ENCODE data around the gene GNAL. TPM values are rescaled to one million over a fixed set of nuclear protein-coding genes. Genes with fewer than 3 reads are reported as not detected.
A peak's percentile ranks its signal among the peaks of the same experiment; 100 is the strongest.
"Not testable (repeated sequence)": the region's sequence is repeated elsewhere in the genome, so short reads cannot be mapped to it uniquely, and the experiment has no call there.

GNAL gene
- total RNA-seq, 4 donors from 2014 or later, result 4.4 to 35.4 (median 9.1) TPM

GRCh38 chr18:11906926-11907874 lies 218.1 kb downstream of the GNAL start:
- H3K27me3 ChIP-seq, result no peaks in the 10 kb centered on the region
- TF ChIP-seq, protein P1, sequence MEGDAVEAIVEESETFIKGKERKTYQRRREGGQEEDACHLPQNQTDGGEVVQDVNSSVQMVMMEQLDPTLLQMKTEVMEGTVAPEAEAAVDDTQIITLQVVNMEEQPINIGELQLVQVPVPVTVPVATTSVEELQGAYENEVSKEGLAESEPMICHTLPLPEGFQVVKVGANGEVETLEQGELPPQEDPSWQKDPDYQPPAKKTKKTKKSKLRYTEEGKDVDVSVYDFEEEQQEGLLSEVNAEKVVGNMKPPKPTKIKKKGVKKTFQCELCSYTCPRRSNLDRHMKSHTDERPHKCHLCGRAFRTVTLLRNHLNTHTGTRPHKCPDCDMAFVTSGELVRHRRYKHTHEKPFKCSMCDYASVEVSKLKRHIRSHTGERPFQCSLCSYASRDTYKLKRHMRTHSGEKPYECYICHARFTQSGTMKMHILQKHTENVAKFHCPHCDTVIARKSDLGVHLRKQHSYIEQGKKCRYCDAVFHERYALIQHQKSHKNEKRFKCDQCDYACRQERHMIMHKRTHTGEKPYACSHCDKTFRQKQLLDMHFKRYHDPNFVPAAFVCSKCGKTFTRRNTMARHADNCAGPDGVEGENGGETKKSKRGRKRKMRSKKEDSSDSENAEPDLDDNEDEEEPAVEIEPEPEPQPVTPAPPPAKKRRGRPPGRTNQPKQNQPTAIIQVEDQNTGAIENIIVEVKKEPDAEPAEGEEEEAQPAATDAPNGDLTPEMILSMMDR (IDR thresholded peaks at IDR 0.05 in 4 of 5, conservative IDR thresholded peaks at IDR 0.05 in 1 of 5), result no peak
- TF ChIP-seq POLR2A (IDR thresholded peaks at IDR 0.05), result no peak
- H3K27ac ChIP-seq, result peak overlapping the region; percentile 92 to 100 (median 98)
- DNase-seq (no peak), ATAC-seq (no peak)
- peaks cover 0 to 27% of the 10 kb centered on the region in 2 donors for H3K36me3 ChIP-seq
- peak overlapping the region; percentile 67 to 98 (median 80) for H3K4me3 ChIP-seq
- peaks cover 11 to 16% of the 10 kb centered on the region in 2 donors for H3K4me1 ChIP-seq
- no peaks in the 10 kb centered on the region for H3K9me3 ChIP-seq
- intact Hi-C loops (cut with DNase I; ENCODE audit: low total_unique reads) (loop anchor here (5.0 kb wide), 1 partner anchor 45 kb away; no protein-coding TSS in a partner anchor), in situ Hi-C loops (cut with MboI; ENCODE audit: low sequenced_read_pairs in 4 of 4) (no loop called here)

GRCh38 chr18:11908182-11909060 lies 219.4 kb downstream of the GNAL start, which contains the start of gene MPPE1:
TSS of gene MPPE1 (minus strand) at chr18:11908317. CDS start at chr18:11897264, 11,053 bp downstream.
- intact Hi-C loops (cut with DNase I; ENCODE audit: low total_unique reads), result loop anchor here (2.0 to 5.0 kb wide), 2 partner anchors 38 to 46 kb away; no protein-coding TSS in a partner anchor
- DNase-seq, result peak; percentile 79 to 87

DNA sequence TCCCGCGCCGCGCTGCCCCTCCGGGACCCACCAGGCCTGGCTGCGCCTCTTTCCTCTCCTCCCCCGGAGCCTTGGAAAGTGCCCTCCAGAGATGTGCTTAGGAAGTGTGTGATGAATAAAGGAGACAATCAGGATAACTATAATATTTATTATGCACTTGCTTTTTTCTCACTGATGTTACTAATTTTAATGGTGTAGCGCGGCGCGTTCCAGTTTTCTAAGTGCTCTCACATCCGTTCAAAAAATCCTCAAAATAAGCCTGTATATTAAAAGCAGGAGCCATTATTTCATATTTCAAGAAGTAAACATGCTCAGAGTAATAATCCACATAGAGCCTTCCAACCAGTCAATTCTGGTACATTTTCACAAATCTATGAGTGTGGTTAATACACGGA lies 220.0 kb downstream of the GNAL start:
- H3K36me3 ChIP-seq, result peaks cover 0 to 16% of the 10 kb centered on the region in 2 donors
- H3K4me3 ChIP-seq, result peak overlapping the region; percentile 67 to 98 (median 80)
- intact Hi-C loops (cut with DNase I; ENCODE audit: low total_unique reads) (loop anchor here (2.0 to 5.0 kb wide), 2 partner anchors 38 to 47 kb away; no protein-coding TSS in a partner anchor), in situ Hi-C loops (cut with MboI; ENCODE audit: low sequenced_read_pairs in 4 of 4) (no loop called here)
- TF ChIP-seq, protein P1 (IDR thresholded peaks at IDR 0.05 in 4 of 5, conservative IDR thresholded peaks at IDR 0.05 in 1 of 5), result no peak
- TF ChIP-seq POLR2A (IDR thresholded peaks at IDR 0.05), result no peak
- peak in 1 of 2 donors; percentile 1 for ATAC-seq
- DNase-seq, result peak in 1 of 2 donors; percentile 6
- no peaks in the 10 kb centered on the region for H3K9me3 ChIP-seq
- peak overlapping the region; percentile 92 to 100 (median 98) for H3K27ac ChIP-seq
- H3K27me3 ChIP-seq, result no peaks in the 10 kb centered on the region
- H3K4me1 ChIP-seq, result peaks cover 11 to 16% of the 10 kb centered on the region in 2 donors

More at GRCh38 chr18:11908182-11909060, 219.4 kb downstream of the GNAL start, which contains the start of gene MPPE1:
- peak within 1 kb of the TSS; percentile 92 to 100 (median 98) for H3K27ac ChIP-seq
- in situ Hi-C loops (cut with MboI; ENCODE audit: low sequenced_read_pairs in 4 of 4), result no loop called here
- TF ChIP-seq, protein P1 (IDR thresholded peaks at IDR 0.05 in 4 of 5, conservative IDR thresholded peaks at IDR 0.05 in 1 of 5), result peak in 1 of 5 experiments; percentile 9
- TF ChIP-seq POLR2A (IDR thresholded peaks at IDR 0.05), result peak; percentile 92 to 96
- peak; percentile 92 to 93 for ATAC-seq
- H3K36me3 ChIP-seq, result peaks cover 0 to 17% of the 10 kb centered on the region in 2 donors
- no peaks in the 10 kb centered on the region for H3K9me3 ChIP-seq
- peaks cover 11 to 16% of the 10 kb centered on the region in 2 donors for H3K4me1 ChIP-seq
- no peaks in the 10 kb centered on the region for H3K27me3 ChIP-seq
- peak within 1 kb of the TSS; percentile 67 to 98 (median 80) for H3K4me3 ChIP-seq

- H3K9me3 ChIP-seq, result no peaks in the 10 kb centered on the region
- peak overlapping the region; percentile 92 to 100 (median 98) for H3K27ac ChIP-seq
- TF ChIP-seq POLR2A (IDR thresholded peaks at IDR 0.05), result no peak
- TF ChIP-seq, protein P1 (IDR thresholded peaks at IDR 0.05 in 4 of 5, conservative IDR thresholded peaks at IDR 0.05 in 1 of 5), result no peak
- in situ Hi-C loops (cut with MboI; ENCODE audit: low sequenced_read_pairs in 4 of 4), result no loop called here
- peaks cover 11 to 16% of the 10 kb centered on the region in 2 donors for H3K4me1 ChIP-seq
- ATAC-seq (peak in 1 of 2 donors; percentile 21), DNase-seq (no peak)
- peaks cover 0 to 11% of the 10 kb centered on the region in 2 donors for H3K36me3 ChIP-seq
- peak overlapping the region; percentile 67 to 98 (median 80) for H3K4me3 ChIP-seq
- H3K27me3 ChIP-seq, result no peaks in the 10 kb centered on the region
- intact Hi-C loops (cut with DNase I; ENCODE audit: low total_unique reads), result loop anchor here (2.0 to 5.0 kb wide), 2 partner anchors 37 to 47 kb away; no protein-coding TSS in a partner anchor
These were observed 220.5 kb downstream of the GNAL start for GRCh38 chr18:11909591-11910026.

DNA sequence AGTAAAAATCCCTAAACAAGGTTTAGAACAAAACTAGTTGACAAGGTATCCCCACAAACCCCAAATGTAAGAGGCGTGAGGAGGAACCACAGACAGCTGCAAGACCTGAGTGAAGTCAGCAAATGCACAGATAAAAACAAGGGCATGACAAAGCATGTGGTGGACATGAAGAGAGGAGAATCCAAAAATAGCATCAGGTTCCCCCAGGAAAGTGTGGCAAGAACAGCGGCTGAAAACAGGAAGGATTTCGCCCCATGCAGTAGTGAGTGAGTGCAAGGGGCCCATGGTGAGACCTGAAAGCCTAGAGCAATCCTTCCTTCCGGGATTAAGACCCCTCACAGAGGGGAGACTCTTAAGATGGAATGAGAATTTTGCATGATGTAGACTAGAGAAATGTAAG lies 227.8 kb downstream of the GNAL start:
- peak overlapping the region in 1 of 4 donors; percentile 28 for H3K27ac ChIP-seq
- H3K9me3 ChIP-seq; in situ Hi-C loops (cut with MboI; ENCODE audit: low sequenced_read_pairs in 4 of 4); H3K36me3 ChIP-seq; intact Hi-C loops (cut with DNase I; ENCODE audit: low total_unique reads); H3K4me1 ChIP-seq; H3K4me3 ChIP-seq; H3K27me3 ChIP-seq: not testable (repeated sequence)
- peak; percentile 91 to 95 for ATAC-seq
- peak; percentile 27 to 28 for DNase-seq

DNA sequence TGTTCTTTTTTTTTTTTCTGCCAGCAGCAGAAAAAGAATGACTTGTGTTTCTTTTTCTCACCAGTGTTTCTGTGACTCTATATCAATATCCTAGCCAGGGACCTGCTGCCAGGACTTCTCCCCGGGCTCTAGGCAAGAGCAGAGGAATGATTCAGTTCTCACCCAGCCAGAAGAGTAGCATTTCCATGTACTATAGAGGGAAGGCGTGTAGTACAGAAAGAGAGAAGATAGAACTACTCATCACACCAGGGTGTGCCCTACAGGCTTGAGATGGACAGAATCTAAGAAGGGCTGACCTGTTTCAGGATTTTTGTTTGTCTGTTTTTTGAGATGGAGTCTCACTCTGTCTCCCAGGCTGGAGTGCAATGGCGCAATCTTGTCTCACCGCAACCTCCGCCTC lies 230.5 kb downstream of the GNAL start:
- intact Hi-C loops (cut with DNase I; ENCODE audit: low total_unique reads); ATAC-seq; in situ Hi-C loops (cut with MboI; ENCODE audit: low sequenced_read_pairs in 4 of 4): not testable (repeated sequence)

More for the DNA sequence above, 230.5 kb downstream of the GNAL start:
- not testable (repeated sequence) for H3K9me3 ChIP-seq, H3K36me3 ChIP-seq, H3K27me3 ChIP-seq, H3K4me3 ChIP-seq, H3K27ac ChIP-seq, H3K4me1 ChIP-seq, DNase-seq
